Measurements from ENCODE around the gene COX19. TPM values are rescaled to one million over a fixed set of nuclear protein-coding genes. Genes with fewer than 3 reads are reported as not detected.
"Not testable (repeated sequence)": the region's sequence is repeated elsewhere in the genome, so short reads cannot be mapped to it uniquely, and the experiment has no call there.

The COX19 gene
- total and polyA plus RNA-seq, 2 donors (not counting 3 experiments of a cell fraction or from before 2014, with no cell fraction given) = 6.8 to 10.6 TPM

- CTCF ChIA-PET = no interaction called here
- H3K9me3 ChIP-seq (replicated peaks; ENCODE audit: control insufficient read depth, insufficient read depth, low read length) = no peaks in the 10 kb centered on the region
- no peaks in the 10 kb centered on the region for H4K20me1 ChIP-seq (replicated peaks; ENCODE audit: control insufficient read depth, extremely low read depth, insufficient read depth, low read length)
- no peaks in the 10 kb centered on the region for H3K27me3 ChIP-seq (ENCODE audit: control insufficient read depth in 2 of 2, insufficient read depth in 2 of 2, low read length in 2 of 2)
- H3K4me2 ChIP-seq (ENCODE audit: insufficient read depth, low read length) = no peak overlapping the region
- H3K4me1 ChIP-seq (ENCODE audit: control insufficient read depth, extremely low read depth, insufficient read depth, low read length) = no peaks in the 10 kb centered on the region
- intact Hi-C loops (cut with micrococcal nuclease) = no loop called here
- H3K36me3 ChIP-seq (ENCODE audit: control insufficient read depth in 2 of 2, extremely low read depth in 1 of 2, insufficient read depth in 2 of 2, low read length in 2 of 2) = no peaks in the 10 kb centered on the region
- DNase-seq (ENCODE audit: low read depth, low spot score) (no peak), FAIRE-seq (no peak)
- POLR2A ChIA-PET = no interaction called here
- TF ChIP-seq POLR2A (IDR thresholded peaks at IDR 0.05; ENCODE audit: low read depth, low read length) (no peak), POLR2AphosphoS5 (IDR thresholded peaks at IDR 0.05; ENCODE audit: insufficient read depth, low read depth, low read length) (no peak), FOS (IDR thresholded peaks at IDR 0.05; ENCODE audit: borderline replicate concordance, insufficient read depth, low read length) (no peak), MYC (IDR thresholded peaks at IDR 0.05; ENCODE audit: low read depth, low read length) (no peak), MAX (IDR thresholded peaks at IDR 0.05; ENCODE audit: insufficient read depth, insufficient read length) (no peak), JUN (IDR thresholded peaks at IDR 0.05; ENCODE audit: borderline replicate concordance, insufficient read depth, insufficient read length, low read depth) (no peak), CTCF (IDR thresholded peaks at IDR 0.05; ENCODE audit: extremely low read depth in 1 of 2, insufficient read depth in 1 of 2, low read depth in 1 of 2, low read length in 2 of 2) (no peak), EZH2 (IDR thresholded peaks at IDR 0.05; ENCODE audit: borderline replicate concordance, low read depth, low read length, severe bottlenecking) (no peak), GATA2 (IDR thresholded peaks at IDR 0.05; ENCODE audit: insufficient read depth, insufficient read length, low read depth, low read length) (no peak)
- H3K9me1 ChIP-seq (replicated peaks; ENCODE audit: control insufficient read depth, extremely low read depth, insufficient read depth, low read length) = no peaks in the 10 kb centered on the region
- H3K4me3 ChIP-seq (replicated peaks in 1 of 3; ENCODE audit: insufficient read depth in 1 of 3, low read depth in 1 of 3, low read length in 3 of 3) = no peak overlapping the region
- H3K79me2 ChIP-seq (ENCODE audit: control insufficient read depth, insufficient read depth, low read length) = no peaks in the 10 kb centered on the region
- no peak overlapping the region for H3K9ac ChIP-seq (replicated peaks; ENCODE audit: extremely low read depth, insufficient read depth, low read length)
- dilution Hi-C loops (cut with MboI; ENCODE audit: extremely low pct_ligation_motif_present, low sequenced_read_pairs) = no loop called here
- no peak overlapping the region for H2AFZ ChIP-seq (ENCODE audit: low read depth, low read length)
- no TSS peak for BruUV-seq (replicated peaks)
- H3K27ac ChIP-seq (ENCODE audit: insufficient read depth, low read depth, low read length) = no peak overlapping the region
Observed at GRCh38 chr7:961546-962400, 13.6 kb downstream of the COX19 start.

- dilution Hi-C loops (cut with MboI; ENCODE audit: extremely low pct_ligation_motif_present, low sequenced_read_pairs); FAIRE-seq: not testable (repeated sequence)
Observed at GRCh38 chr7:960972-961371, 14.4 kb downstream of the COX19 start.

More at GRCh38 chr7:960972-961371, 14.4 kb downstream of the COX19 start:
- DNase-seq (ENCODE audit: low read depth, low spot score); H3K4me2 ChIP-seq (ENCODE audit: insufficient read depth, low read length); H3K27ac ChIP-seq (ENCODE audit: insufficient read depth, low read depth, low read length); CTCF ChIA-PET; POLR2A ChIA-PET; H3K9me3 ChIP-seq (replicated peaks; ENCODE audit: control insufficient read depth, insufficient read depth, low read length); H3K4me3 ChIP-seq (replicated peaks in 1 of 3; ENCODE audit: insufficient read depth in 1 of 3, low read depth in 1 of 3, low read length in 3 of 3); H4K20me1 ChIP-seq (replicated peaks; ENCODE audit: control insufficient read depth, extremely low read depth, insufficient read depth, low read length); H3K4me1 ChIP-seq (ENCODE audit: control insufficient read depth, extremely low read depth, insufficient read depth, low read length); BruUV-seq (replicated peaks); H2AFZ ChIP-seq (ENCODE audit: low read depth, low read length); H3K27me3 ChIP-seq (ENCODE audit: control insufficient read depth in 2 of 2, insufficient read depth in 2 of 2, low read length in 2 of 2); H3K9ac ChIP-seq (replicated peaks; ENCODE audit: extremely low read depth, insufficient read depth, low read length); H3K36me3 ChIP-seq (ENCODE audit: control insufficient read depth in 2 of 2, extremely low read depth in 1 of 2, insufficient read depth in 2 of 2, low read length in 2 of 2); H3K79me2 ChIP-seq (ENCODE audit: control insufficient read depth, insufficient read depth, low read length); intact Hi-C loops (cut with micrococcal nuclease); H3K9me1 ChIP-seq (replicated peaks; ENCODE audit: control insufficient read depth, extremely low read depth, insufficient read depth, low read length): not testable (repeated sequence)
